HepG2 (cell line): ENCODE results near the gene FAM181A. TPM values are rescaled to one million over a fixed set of nuclear protein-coding genes. Genes with fewer than 3 reads are reported as not detected.

ENCODE experiments used
- BCL6 ChIP-seq: IDR thresholded peaks from 2 replicates; pipeline ENCODE4 v1.6.1; 2016; ENCODE audit warnings: missing genetic modification reagents, missing compliant biosample characterization
- BRD4 ChIP-seq: sonication (generic); formaldehyde crosslinking; IDR thresholded peaks from 2 replicates; pipeline ENCODE4 v1.4.0; 2020; ENCODE audit warnings: missing genetic modification reagents
- FOXO1 ChIP-seq: sonication (generic); formaldehyde crosslinking; IDR thresholded peaks from 2 replicates; pipeline ENCODE4 v1.4.0; 2020; ENCODE audit warnings: missing genetic modification reagents
- GZF1 ChIP-seq: sonication (generic); formaldehyde crosslinking; IDR thresholded peaks from 2 replicates; pipeline ENCODE4 v1.5.1; 2020; ENCODE audit warnings: mild to moderate bottlenecking, missing genetic modification reagents
- HDAC1 ChIP-seq: sonication (generic); formaldehyde crosslinking; IDR thresholded peaks from 2 replicates; pipeline ENCODE4 v1.5.1; 2020; ENCODE audit warnings: mild to moderate bottlenecking, missing genetic modification reagents
- KLF13 ChIP-seq: sonication (generic); formaldehyde crosslinking; IDR thresholded peaks from 2 replicates; pipeline ENCODE4 v1.4.0; 2020; ENCODE audit warnings: mild to moderate bottlenecking, missing genetic modification reagents
- MYNN ChIP-seq: sonication (generic); formaldehyde crosslinking; IDR thresholded peaks from 2 replicates; pipeline ENCODE4 v1.4.0; 2020; ENCODE audit warnings: mild to moderate bottlenecking, low read depth, missing genetic modification reagents
- NR2F6 ChIP-seq, 2 experiments: IDR thresholded peaks; 2 replicates each; pipeline ENCODE4 v1.6.1; 2016; ENCODE audit warnings: antibody characterized with exemption in 1 of 2, mild to moderate bottlenecking in 1 of 2
- POLR2G ChIP-seq: fragments of 200-400 bp; formaldehyde crosslinking; IDR thresholded peaks from 2 replicates; pipeline ENCODE4 v1.6.1; 2018; ENCODE audit warnings: mild to moderate bottlenecking, low read depth, low read length, moderate library complexity
- TOE1 ChIP-seq: sonication (generic); formaldehyde crosslinking; IDR thresholded peaks from 2 replicates; pipeline ENCODE4 v1.4.0; 2020; ENCODE audit warnings: mild to moderate bottlenecking, missing genetic modification reagents
- ZBTB42 ChIP-seq: sonication (generic); formaldehyde crosslinking; IDR thresholded peaks from 2 replicates; pipeline ENCODE4 v1.5.0; 2020; ENCODE audit warnings: mild to moderate bottlenecking, missing genetic modification reagents
- ZNF431 ChIP-seq: sonication (generic); formaldehyde crosslinking; IDR thresholded peaks from 2 replicates; pipeline ENCODE4 v1.9.0; 2022; ENCODE audit warnings: missing genetic modification reagents, low read depth, mild to moderate bottlenecking, borderline replicate concordance
- polyA plus RNA-seq, 8 experiments: library from polyadenylated mRNA; depleted of rRNA in 3 of 8; stranded (reverse) in 7 of 8; unstranded in 1 of 8; fragments of >200 nt; fragmentation: Illumina TruSeq in 4 of 8; extraction: Trizol in 4 of 8; gene quantifications; 2 replicates each; pipeline versions ENCODE4 v1.2.1 to v1.2.3, GENCODE V29; 2011 to 2016; ENCODE audit warnings: low read depth in 4 of 8, missing spikeins in 1 of 8, mixed read lengths in 1 of 8; ENCODE audit not compliant: insufficient read depth in 1 of 8
- total RNA-seq, 5 experiments: library from RNA; depleted of rRNA; stranded (reverse); fragments of >200 nt; fragmentation: Illumina TruSeq; extraction: Trizol; gene quantifications; 2 replicates each; pipeline ENCODE4 v1.2.3, GENCODE V29; 2016; ENCODE audit warnings: low read depth in 1 of 5
- TF ChIP-seq, protein P1 (sequence below): sonication (generic); formaldehyde crosslinking; IDR thresholded peaks from 2 replicates; pipeline ENCODE4 v1.9.0; 2022; ENCODE audit warnings: missing genetic modification reagents, mild to moderate bottlenecking, borderline replicate concordance
- TF ChIP-seq, protein P2 (sequence below): sonication (generic); formaldehyde crosslinking; conservative IDR thresholded peaks from 2 replicates; pipeline ENCODE4 v1.4.0; 2020; ENCODE audit warnings: missing genetic modification reagents
- TF ChIP-seq, protein P3 (sequence below): sonication (generic); formaldehyde crosslinking; IDR thresholded peaks from 2 replicates; pipeline ENCODE4 v1.5.1; 2020; ENCODE audit warnings: missing genetic modification reagents, mild to moderate bottlenecking, borderline replicate concordance
- TF ChIP-seq, protein P4 (sequence below): sonication (generic); formaldehyde crosslinking; IDR thresholded peaks from 2 replicates; pipeline ENCODE4 v1.8.1; 2022; ENCODE audit warnings: low read depth, mild to moderate bottlenecking, missing genetic modification reagents
- TF ChIP-seq, protein P5 (sequence below): sonication (generic); formaldehyde crosslinking; IDR thresholded peaks from 2 replicates; pipeline ENCODE4 v1.5.0; 2020; ENCODE audit warnings: missing genetic modification reagents

FAM181A gene
- total and polyA plus RNA-seq, 2 of the 13 experiments (the other 11 are each of a cell fraction or from before 2014, with no cell fraction given) = 1.1 to 1.5 TPM

DNA sequence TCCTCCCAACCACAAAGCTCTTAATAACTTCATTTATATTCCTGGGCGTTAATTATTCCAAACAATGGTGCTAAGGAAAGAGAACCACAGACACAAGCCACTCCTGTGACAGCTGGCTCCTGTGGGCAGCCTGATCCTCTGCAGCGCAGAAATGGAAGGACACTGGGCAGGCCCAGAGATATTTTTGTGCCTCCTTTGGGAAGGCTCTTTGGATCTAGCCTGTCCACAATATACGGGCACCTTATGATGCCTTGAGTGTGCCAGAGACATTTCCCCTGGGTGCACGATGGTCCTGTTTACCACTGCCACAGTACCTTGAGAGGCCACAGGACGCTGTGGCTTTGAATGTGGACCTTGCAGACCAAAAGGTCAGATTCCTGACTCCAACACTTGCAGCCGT, 47.2 kb downstream of the FAM181A start (continued):
- TF ChIP-seq, protein P1, sequence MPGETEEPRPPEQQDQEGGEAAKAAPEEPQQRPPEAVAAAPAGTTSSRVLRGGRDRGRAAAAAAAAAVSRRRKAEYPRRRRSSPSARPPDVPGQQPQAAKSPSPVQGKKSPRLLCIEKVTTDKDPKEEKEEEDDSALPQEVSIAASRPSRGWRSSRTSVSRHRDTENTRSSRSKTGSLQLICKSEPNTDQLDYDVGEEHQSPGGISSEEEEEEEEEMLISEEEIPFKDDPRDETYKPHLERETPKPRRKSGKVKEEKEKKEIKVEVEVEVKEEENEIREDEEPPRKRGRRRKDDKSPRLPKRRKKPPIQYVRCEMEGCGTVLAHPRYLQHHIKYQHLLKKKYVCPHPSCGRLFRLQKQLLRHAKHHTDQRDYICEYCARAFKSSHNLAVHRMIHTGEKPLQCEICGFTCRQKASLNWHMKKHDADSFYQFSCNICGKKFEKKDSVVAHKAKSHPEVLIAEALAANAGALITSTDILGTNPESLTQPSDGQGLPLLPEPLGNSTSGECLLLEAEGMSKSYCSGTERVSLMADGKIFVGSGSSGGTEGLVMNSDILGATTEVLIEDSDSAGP = no peak
- TF ChIP-seq ZNF431 (CRISPR knock-in tag) (no peak), FOXO1 (CRISPR knock-in tag) (0 out of 2 replicates have a peak, but pooled peaks have one; percentile 28), MYNN (CRISPR knock-in tag) (no peak), ZBTB42 (CRISPR knock-in tag) (no peak), NR2F6 (IDR thresholded peaks at IDR 0.05) (0 out of 2 replicates have a peak, but pooled peaks have one; percentile 11), NR2F6 (CRISPR knock-in tag; IDR thresholded peaks at IDR 0.05) (peak; percentile 67), KLF13 (no peak), HDAC1 (CRISPR knock-in tag) (no peak), TOE1 (CRISPR knock-in tag) (no peak), BRD4 (CRISPR knock-in tag) (no peak), BCL6 (CRISPR knock-in tag) (no peak), POLR2G (no peak), GZF1 (CRISPR knock-in tag) (no peak)
- TF ChIP-seq, protein P2, sequence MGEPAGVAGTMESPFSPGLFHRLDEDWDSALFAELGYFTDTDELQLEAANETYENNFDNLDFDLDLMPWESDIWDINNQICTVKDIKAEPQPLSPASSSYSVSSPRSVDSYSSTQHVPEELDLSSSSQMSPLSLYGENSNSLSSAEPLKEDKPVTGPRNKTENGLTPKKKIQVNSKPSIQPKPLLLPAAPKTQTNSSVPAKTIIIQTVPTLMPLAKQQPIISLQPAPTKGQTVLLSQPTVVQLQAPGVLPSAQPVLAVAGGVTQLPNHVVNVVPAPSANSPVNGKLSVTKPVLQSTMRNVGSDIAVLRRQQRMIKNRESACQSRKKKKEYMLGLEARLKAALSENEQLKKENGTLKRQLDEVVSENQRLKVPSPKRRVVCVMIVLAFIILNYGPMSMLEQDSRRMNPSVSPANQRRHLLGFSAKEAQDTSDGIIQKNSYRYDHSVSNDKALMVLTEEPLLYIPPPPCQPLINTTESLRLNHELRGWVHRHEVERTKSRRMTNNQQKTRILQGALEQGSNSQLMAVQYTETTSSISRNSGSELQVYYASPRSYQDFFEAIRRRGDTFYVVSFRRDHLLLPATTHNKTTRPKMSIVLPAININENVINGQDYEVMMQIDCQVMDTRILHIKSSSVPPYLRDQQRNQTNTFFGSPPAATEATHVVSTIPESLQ (CRISPR knock-in tag) = no peak
- TF ChIP-seq, protein P3, sequence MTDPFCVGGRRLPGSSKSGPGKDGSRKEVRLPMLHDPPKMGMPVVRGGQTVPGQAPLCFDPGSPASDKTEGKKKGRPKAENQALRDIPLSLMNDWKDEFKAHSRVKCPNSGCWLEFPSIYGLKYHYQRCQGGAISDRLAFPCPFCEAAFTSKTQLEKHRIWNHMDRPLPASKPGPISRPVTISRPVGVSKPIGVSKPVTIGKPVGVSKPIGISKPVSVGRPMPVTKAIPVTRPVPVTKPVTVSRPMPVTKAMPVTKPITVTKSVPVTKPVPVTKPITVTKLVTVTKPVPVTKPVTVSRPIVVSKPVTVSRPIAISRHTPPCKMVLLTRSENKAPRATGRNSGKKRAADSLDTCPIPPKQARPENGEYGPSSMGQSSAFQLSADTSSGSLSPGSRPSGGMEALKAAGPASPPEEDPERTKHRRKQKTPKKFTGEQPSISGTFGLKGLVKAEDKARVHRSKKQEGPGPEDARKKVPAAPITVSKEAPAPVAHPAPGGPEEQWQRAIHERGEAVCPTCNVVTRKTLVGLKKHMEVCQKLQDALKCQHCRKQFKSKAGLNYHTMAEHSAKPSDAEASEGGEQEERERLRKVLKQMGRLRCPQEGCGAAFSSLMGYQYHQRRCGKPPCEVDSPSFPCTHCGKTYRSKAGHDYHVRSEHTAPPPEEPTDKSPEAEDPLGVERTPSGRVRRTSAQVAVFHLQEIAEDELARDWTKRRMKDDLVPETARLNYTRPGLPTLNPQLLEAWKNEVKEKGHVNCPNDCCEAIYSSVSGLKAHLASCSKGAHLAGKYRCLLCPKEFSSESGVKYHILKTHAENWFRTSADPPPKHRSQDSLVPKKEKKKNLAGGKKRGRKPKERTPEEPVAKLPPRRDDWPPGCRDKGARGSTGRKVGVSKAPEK = no peak
- TF ChIP-seq, protein P4, sequence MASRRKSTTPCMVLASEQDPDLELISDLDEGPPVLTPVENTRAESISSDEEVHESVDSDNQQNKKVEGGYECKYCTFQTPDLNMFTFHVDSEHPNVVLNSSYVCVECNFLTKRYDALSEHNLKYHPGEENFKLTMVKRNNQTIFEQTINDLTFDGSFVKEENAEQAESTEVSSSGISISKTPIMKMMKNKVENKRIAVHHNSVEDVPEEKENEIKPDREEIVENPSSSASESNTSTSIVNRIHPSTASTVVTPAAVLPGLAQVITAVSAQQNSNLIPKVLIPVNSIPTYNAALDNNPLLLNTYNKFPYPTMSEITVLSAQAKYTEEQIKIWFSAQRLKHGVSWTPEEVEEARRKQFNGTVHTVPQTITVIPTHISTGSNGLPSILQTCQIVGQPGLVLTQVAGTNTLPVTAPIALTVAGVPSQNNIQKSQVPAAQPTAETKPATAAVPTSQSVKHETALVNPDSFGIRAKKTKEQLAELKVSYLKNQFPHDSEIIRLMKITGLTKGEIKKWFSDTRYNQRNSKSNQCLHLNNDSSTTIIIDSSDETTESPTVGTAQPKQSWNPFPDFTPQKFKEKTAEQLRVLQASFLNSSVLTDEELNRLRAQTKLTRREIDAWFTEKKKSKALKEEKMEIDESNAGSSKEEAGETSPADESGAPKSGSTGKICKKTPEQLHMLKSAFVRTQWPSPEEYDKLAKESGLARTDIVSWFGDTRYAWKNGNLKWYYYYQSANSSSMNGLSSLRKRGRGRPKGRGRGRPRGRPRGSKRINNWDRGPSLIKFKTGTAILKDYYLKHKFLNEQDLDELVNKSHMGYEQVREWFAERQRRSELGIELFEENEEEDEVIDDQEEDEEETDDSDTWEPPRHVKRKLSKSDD (CRISPR knock-in tag) = no peak
- TF ChIP-seq, protein P5, sequence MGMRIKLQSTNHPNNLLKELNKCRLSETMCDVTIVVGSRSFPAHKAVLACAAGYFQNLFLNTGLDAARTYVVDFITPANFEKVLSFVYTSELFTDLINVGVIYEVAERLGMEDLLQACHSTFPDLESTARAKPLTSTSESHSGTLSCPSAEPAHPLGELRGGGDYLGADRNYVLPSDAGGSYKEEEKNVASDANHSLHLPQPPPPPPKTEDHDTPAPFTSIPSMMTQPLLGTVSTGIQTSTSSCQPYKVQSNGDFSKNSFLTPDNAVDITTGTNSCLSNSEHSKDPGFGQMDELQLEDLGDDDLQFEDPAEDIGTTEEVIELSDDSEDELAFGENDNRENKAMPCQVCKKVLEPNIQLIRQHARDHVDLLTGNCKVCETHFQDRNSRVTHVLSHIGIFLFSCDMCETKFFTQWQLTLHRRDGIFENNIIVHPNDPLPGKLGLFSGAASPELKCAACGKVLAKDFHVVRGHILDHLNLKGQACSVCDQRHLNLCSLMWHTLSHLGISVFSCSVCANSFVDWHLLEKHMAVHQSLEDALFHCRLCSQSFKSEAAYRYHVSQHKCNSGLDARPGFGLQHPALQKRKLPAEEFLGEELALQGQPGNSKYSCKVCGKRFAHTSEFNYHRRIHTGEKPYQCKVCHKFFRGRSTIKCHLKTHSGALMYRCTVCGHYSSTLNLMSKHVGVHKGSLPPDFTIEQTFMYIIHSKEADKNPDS (CRISPR knock-in tag) = no peak
